Measurements from ENCODE around the gene NT5DC1. TPM values are rescaled to one million over a fixed set of nuclear protein-coding genes. Genes with fewer than 3 reads are reported as not detected.
A peak's percentile ranks its signal among the peaks of the same experiment; 100 is the strongest.

The NT5DC1 gene
- 37.7 and 37.9 TPM in 2 replicates for total RNA-seq (2014; rRNA removed; shearing (Covaris generic))
- polyA plus RNA-seq (2015; cell fraction: cytosol; rRNA removed), result 46.7 and 51.9 TPM in 2 replicates
- 241 and 242 TPM in 2 replicates for polyA plus RNA-seq (2015; cell fraction: nucleus; rRNA removed)

DNA sequence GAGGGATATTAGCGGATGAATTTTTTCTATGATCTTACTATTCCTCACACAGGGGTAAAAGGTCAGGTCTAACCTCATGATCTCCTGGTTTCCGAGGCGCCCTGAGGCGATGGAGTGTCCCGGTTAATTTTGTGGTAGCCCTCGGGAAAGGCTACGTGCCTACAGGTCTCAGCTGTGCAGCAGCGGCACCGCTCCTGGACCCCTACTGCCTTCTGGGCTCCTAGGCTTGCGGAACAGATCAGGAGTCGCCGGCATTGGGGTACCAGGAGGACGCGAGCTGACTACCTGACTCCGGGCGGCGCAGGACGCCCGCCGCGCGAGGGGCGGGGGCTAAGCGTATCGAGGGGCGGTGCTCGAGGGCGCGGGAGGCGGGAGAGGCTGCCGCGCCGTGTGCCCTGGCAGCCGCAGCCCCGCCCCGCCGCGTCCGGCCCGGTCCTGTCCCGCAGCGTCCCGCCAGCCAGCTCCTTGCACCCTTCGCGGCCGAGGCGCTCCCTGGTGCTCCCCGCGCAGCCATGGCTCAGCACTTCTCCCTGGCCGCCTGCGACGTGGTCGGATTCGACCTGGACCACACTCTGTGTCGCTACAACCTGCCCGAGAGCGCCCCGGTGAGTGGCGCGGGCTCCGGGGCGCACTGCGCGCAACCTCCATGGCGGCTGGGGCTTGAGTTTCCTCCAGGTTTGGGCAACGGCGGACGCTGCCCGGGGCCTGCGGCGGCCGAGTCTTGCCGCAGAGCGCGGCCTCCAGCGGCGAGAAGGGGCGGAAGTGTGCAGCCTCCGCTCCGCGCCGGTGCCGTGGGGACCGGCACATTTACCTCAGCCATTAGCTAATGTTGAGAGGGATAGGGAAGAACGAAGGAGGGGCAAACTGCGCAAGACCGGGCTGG lies at the start of gene NT5DC1:
Gene NT5DC1, plus strand, starts transcription at position 435 of the 883 bp plus-strand sequence. Its CDS starts 78 bp downstream, at position 513.
- in situ Hi-C loops (cut with HindIII; ENCODE audit: low pct_unique_long_range_greater_than_20kb, low sequenced_read_pairs), result no loop called here
- DNase-seq (ENCODE audit: low read depth, low spot score), result peak; percentile 87

- no peak for DNase-seq (ENCODE audit: low read depth, low spot score)
- in situ Hi-C loops (cut with HindIII; ENCODE audit: low pct_unique_long_range_greater_than_20kb, low sequenced_read_pairs), result no loop called here
These were observed 49.4 kb upstream of the NT5DC1 start for GRCh38 chr6:116051244-116051643.

DNA sequence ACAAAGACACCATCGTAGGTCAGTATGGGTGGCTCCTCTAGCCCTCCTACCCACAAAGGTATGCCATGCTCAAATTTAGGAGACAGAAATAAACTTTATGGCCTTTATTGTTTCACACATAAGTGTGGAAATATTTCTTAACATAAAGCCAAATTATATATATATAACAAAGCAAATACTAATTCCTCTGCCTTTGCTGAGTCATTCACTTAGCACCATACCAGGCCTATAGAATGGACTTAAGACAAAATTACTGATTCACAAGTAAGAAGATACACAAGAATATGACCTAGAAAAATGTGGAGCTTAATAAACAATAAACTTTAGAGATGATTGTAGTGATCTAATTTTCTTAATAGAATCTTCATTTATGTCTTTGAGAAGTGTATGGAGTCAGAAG lies 45.1 kb upstream of the NT5DC1 start:
- in situ Hi-C loops (cut with HindIII; ENCODE audit: low pct_unique_long_range_greater_than_20kb, low sequenced_read_pairs), result no loop called here
- no peak for DNase-seq (ENCODE audit: low read depth, low spot score)

DNA sequence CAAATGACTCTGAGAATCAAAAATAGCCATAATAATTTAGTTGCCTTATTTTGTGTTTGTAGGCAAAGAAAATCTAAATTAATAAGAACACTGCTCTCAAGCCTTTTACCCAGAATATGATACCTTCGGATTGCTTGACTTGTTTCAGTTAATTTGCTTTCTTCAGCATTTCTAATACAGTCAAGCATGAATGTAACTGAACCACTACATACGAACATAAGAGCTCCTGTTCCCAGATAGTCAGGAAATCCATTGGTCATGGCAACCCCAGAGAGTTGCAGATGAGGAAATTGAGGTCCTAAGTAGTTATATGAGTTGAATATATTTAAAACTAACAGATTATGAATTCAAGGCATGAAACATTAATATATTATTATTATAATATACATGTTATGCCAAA lies 42.9 kb upstream of the NT5DC1 start:
- in situ Hi-C loops (cut with HindIII; ENCODE audit: low pct_unique_long_range_greater_than_20kb, low sequenced_read_pairs), result no loop called here
- no peak for DNase-seq (ENCODE audit: low read depth, low spot score)

- in situ Hi-C loops (cut with HindIII; ENCODE audit: low pct_unique_long_range_greater_than_20kb, low sequenced_read_pairs), result no loop called here
- DNase-seq (ENCODE audit: low read depth, low spot score), result no peak
These were observed 40.7 kb upstream of the NT5DC1 start for GRCh38 chr6:116059713-116060571.

GRCh38 chr6:116060572-116061283 lies 39.9 kb upstream of the NT5DC1 start, which contains the start of gene FRK:
FRK (minus strand) TSS chr6:116060891; CDS start chr6:116060311, 580 bp downstream.
- peak; percentile 64 for DNase-seq (ENCODE audit: low read depth, low spot score)
- in situ Hi-C loops (cut with HindIII; ENCODE audit: low pct_unique_long_range_greater_than_20kb, low sequenced_read_pairs), result no loop called here

GRCh38 chr6:116062496-116062895 lies 38.2 kb upstream of the NT5DC1 start:
- in situ Hi-C loops (cut with HindIII; ENCODE audit: low pct_unique_long_range_greater_than_20kb, low sequenced_read_pairs), result no loop called here

DNA sequence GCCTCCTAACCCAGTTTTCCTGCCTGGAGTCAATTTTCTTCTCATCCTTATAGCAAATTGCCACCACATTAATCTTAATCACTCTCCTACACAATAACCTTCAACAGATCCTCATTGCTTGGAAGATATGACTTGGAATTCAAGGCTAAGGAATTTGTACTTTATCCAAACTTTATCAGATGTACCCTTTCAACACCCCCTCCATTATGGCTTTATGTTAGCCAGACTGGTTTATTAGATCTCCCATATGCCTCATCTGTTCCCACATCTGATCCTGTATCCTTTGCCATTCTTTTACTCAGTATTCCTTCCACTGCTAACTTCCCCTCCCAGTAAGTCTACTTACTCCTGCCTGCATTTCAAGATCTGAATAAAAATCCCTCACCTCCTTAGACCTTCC lies 36.0 kb upstream of the NT5DC1 start:
- in situ Hi-C loops (cut with HindIII; ENCODE audit: low pct_unique_long_range_greater_than_20kb, low sequenced_read_pairs), result no loop called here
- DNase-seq (ENCODE audit: low read depth, low spot score), result no peak

More at GRCh38 chr6:116062496-116062895, 38.2 kb upstream of the NT5DC1 start:
- DNase-seq (ENCODE audit: low read depth, low spot score), result no peak

DNA sequence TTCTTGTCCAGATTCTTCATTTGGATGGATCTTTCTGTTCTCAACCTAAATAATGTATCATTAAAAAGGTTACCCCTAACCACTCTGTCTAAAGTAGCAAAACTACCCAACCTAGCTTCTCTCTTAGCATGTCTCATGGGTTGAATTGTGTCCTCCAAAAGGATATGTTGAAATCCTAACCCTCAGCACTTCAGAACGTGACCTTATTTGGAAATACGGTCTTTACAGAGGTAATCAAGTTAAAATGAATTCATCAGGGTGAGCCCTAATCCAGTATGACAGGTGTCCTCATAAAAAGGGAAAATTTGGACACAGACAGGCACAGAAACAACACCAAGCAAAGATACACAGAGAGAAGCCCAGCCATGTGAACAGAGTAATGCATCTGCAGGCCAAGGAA lies 33.9 kb upstream of the NT5DC1 start:
- no peak for DNase-seq (ENCODE audit: low read depth, low spot score)
- in situ Hi-C loops (cut with HindIII; ENCODE audit: low pct_unique_long_range_greater_than_20kb, low sequenced_read_pairs), result no loop called here

DNA sequence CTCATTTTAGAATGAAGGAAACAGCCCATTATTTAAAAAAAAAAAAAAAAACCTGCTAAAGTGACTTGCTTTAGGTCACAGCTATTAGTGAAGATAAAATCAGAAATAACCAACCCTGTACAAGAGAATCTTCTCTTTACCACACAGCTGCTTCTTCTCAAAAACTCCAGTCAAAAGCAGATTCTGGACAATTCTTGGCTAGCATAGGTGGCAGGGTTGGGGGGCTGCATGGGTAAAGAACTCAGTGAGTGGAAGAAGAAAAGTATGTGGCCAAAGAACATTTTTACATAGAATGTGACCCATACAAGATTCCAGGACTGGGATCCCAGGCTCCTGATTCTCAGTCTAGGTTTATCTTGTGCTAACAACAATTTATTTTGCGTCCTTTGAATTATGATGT lies 30.6 kb upstream of the NT5DC1 start:
- in situ Hi-C loops (cut with HindIII; ENCODE audit: low pct_unique_long_range_greater_than_20kb, low sequenced_read_pairs), result no loop called here
- no peak for DNase-seq (ENCODE audit: low read depth, low spot score)

- DNase-seq (ENCODE audit: low read depth, low spot score), result no peak
- in situ Hi-C loops (cut with HindIII; ENCODE audit: low pct_unique_long_range_greater_than_20kb, low sequenced_read_pairs), result no loop called here
These were observed 29.9 kb upstream of the NT5DC1 start for GRCh38 chr6:116070616-116071389.

DNA sequence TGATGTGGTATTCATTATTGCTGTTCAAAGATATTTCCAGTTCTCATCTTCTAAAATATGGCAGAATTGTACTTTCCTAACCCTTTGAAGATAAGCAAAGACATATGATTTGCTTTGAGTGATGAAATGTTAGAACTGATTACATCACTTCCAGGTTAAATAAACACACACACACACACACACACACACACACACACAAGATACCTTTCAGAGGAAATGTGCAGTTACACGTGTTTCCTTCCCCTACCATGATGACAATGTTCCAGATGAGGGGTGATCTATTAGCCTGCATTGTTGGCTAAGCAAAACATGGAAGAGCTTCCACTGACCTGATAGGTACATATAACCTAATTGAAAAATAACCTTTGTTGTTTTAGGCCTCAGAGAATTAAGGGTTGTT lies 28.3 kb upstream of the NT5DC1 start:
- no peak for DNase-seq (ENCODE audit: low read depth, low spot score)
- in situ Hi-C loops (cut with HindIII; ENCODE audit: low pct_unique_long_range_greater_than_20kb, low sequenced_read_pairs), result no loop called here

DNA sequence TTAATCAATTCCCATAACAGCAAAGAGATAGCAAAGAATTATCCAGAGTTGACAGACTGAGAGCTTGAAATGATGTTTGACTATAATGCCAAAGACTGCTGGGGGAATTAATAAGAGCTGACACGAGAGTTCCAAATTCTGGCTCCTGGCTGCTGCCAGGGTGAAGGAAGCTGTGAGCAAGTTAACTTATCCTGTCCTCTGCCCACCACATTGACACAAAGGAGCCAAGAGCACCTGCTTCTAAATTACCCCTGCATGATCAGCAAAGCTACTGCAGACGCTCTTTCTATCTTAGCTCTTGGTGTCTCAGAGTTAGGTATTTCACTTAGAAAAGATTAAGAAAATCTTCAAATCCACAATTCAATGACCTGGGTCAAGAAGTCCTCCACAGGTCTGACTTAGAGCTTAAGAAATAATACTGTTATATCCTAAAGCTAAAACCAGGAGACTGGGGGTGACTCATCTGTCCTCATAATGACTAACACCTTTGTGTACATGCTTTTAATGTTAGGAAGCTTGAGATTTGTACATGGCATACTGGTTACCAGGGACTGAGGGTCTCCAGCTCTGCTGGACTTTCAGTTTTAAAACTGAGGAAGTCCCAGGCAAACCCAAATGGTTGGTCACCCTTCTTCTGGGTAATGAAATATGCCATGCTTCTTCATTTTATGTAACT lies 26.8 kb upstream of the NT5DC1 start:
- DNase-seq (ENCODE audit: low read depth, low spot score), result no peak
- in situ Hi-C loops (cut with HindIII; ENCODE audit: low pct_unique_long_range_greater_than_20kb, low sequenced_read_pairs), result no loop called here

DNA sequence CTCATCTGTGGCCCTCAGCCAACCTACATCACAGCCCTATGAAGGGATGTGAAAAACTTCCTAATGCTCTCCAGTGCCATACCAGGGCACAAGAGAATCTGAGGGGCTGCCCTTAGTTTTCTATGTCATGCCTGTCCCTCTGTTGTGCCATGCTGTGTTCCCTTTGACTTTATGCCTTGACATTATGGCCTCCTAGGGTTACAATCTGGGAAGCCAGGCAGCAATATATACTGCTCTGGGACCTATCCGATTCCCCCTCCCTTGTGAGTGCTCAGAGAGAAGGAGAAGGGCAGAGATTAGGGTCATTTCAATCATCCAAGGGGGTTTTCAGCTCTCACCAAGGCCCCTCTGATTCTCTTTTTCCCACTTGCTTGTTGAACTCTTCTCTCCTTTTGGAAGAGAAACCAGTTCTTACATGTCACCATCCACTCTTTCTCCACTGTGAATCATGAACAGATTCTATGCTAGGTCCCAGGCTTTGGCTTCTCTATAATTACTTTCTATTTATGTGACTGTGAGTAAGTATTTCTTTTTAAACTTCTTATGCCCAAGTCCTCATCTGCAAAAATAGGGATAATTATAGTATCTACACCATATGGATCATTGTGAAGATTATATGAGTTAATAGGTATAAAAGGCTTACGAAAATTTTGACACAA lies 25.8 kb upstream of the NT5DC1 start:
- DNase-seq (ENCODE audit: low read depth, low spot score), result no peak
- in situ Hi-C loops (cut with HindIII; ENCODE audit: low pct_unique_long_range_greater_than_20kb, low sequenced_read_pairs), result no loop called here

DNA sequence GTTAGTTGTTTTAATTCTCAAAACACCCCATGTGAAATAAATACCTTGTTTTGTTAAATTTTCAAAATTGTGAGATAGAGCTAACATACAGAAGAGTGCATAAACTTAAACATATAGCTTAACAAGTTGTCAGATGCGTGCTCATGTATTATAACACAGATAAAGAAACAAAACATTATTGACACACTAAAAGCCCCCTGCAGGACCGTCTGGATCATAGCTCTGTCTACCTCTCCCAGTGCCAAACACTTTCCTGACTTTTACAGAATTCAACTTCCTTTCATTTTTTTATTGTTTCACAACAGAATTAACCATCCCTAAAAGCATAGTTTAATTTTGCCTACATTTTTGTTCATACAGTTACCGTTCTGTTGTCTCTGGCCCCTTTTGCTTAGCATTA lies 22.1 kb upstream of the NT5DC1 start:
- in situ Hi-C loops (cut with HindIII; ENCODE audit: low pct_unique_long_range_greater_than_20kb, low sequenced_read_pairs), result no loop called here
- no peak for DNase-seq (ENCODE audit: low read depth, low spot score)

GRCh38 chr6:116078945-116079344 lies 21.7 kb upstream of the NT5DC1 start:
- in situ Hi-C loops (cut with HindIII; ENCODE audit: low pct_unique_long_range_greater_than_20kb, low sequenced_read_pairs), result no loop called here
- no peak for DNase-seq (ENCODE audit: low read depth, low spot score)
